Tibial artery (tissue), 4 donors: ENCODE data around the gene ARID3B.

Experiments
- DNase-seq, 2 donors: peaks; one replicate each; pipeline ENCODE4 v3.0.0-alpha.2; 2019
- H3K27ac ChIP-seq, 2 donors: fragments of 200-600 bp; sonication (generic) in 1 of 2; 1 replicate in 1 of 2; 2 replicates in 1 of 2; pipeline ENCODE4 v1.5.1; 2018 to 2019; ENCODE audit warnings: mild to moderate bottlenecking in 1 of 2
- H3K27me3 ChIP-seq, 2 donors: fragments of 200-600 bp; sonication (generic) in 1 of 2; one replicate each; pipeline versions ENCODE4 v1.5.1 to v1.6.0; 2016 to 2019
- H3K36me3 ChIP-seq, 3 donors: fragments of 200-600 bp; sonication (generic) in 2 of 3; one replicate each; pipeline ENCODE4 v1.5.1; 2016 to 2019; ENCODE audit warnings: mild to moderate bottlenecking in 2 of 3
- H3K4me1 ChIP-seq, 4 donors: fragments of 200-600 bp; sonication (generic) in 2 of 4; 1 replicate in 3 of 4; 2 replicates in 1 of 4; pipeline ENCODE4 v1.5.1; 2016 to 2019
- H3K4me3 ChIP-seq, 2 donors: fragments of 200-600 bp; sonication (generic) in 1 of 2; 1 replicate in 1 of 2; 2 replicates in 1 of 2; pipeline ENCODE4 v1.5.1; 2018 to 2019; ENCODE audit warnings: mild to moderate bottlenecking in 2 of 2
- H3K9me3 ChIP-seq, 3 donors: fragments of 200-600 bp; sonication (generic) in 1 of 3; one replicate each; pipeline ENCODE4 v1.5.1; 2016 to 2019
- CTCF ChIP-seq, 2 experiments: fragments of 200-600 bp in 1 of 2; fragments of 450-650 bp in 1 of 2; IDR thresholded peaks; one replicate each; pipeline ENCODE4 v1.5.1; 2017 to 2019; ENCODE audit warnings: antibody characterized with exemption in 2 of 2, mild to moderate bottlenecking in 1 of 2, moderate library complexity in 1 of 2
- intact Hi-C: fragments of 100-400 bp; cut with DNase I; formaldehyde crosslinking; loops from one replicate; pipeline ENCODE4 v1.15.0; 2023; ENCODE audit warnings: low total_unique reads

Gene ARID3B

GRCh38 chr15:74578496-74578994, 37.5 kb downstream of the ARID3B start:
- H3K27ac ChIP-seq, result no peak overlapping the region
- TF ChIP-seq CTCF (IDR thresholded peaks at IDR 0.05), result no peak
- no peaks in the 10 kb centered on the region for H3K4me1 ChIP-seq
- intact Hi-C loops, result no loop called here
- no peak for DNase-seq
- H3K36me3 ChIP-seq, result peaks cover 24 to 61% (median 59%) of the 10 kb centered on the region in 3 donors
- no peaks in the 10 kb centered on the region for H3K9me3 ChIP-seq
- no peaks in the 10 kb centered on the region for H3K27me3 ChIP-seq
- H3K4me3 ChIP-seq, result no peak overlapping the region

GRCh38 chr15:74579001-74579400, 38.0 kb downstream of the ARID3B start:
- no peaks in the 10 kb centered on the region for H3K27me3 ChIP-seq
- no peak overlapping the region for H3K27ac ChIP-seq
- no peak overlapping the region for H3K4me3 ChIP-seq
- no peak for DNase-seq
- H3K4me1 ChIP-seq, result no peaks in the 10 kb centered on the region
- peaks cover 19 to 57% (median 54%) of the 10 kb centered on the region in 3 donors for H3K36me3 ChIP-seq
- no peak for TF ChIP-seq CTCF (IDR thresholded peaks at IDR 0.05)
- intact Hi-C loops, result no loop called here
- H3K9me3 ChIP-seq, result no peaks in the 10 kb centered on the region

GRCh38 chr15:74580538-74581350, 39.7 kb downstream of the ARID3B start:
- Histone ChIP-seq H3K4me3 (no peak overlapping the region), H3K27ac (no peak overlapping the region), H3K4me1 (no peaks in the 10 kb centered on the region), H3K36me3 (peaks cover 5 to 46% (median 42%) of the 10 kb centered on the region in 3 donors), H3K27me3 (no peaks in the 10 kb centered on the region), H3K9me3 (no peaks in the 10 kb centered on the region)
- no peak for DNase-seq
- no peak for TF ChIP-seq CTCF (IDR thresholded peaks at IDR 0.05)
- intact Hi-C loops, result no loop called here

GRCh38 chr15:74584204-74584603, 43.2 kb downstream of the ARID3B start:
- H3K27me3 ChIP-seq, result no peaks in the 10 kb centered on the region
- H3K36me3 ChIP-seq, result peaks cover 5 to 24% (median 10%) of the 10 kb centered on the region in 3 donors
- TF ChIP-seq CTCF (IDR thresholded peaks at IDR 0.05), result no peak
- no peak overlapping the region for H3K27ac ChIP-seq
- no peaks in the 10 kb centered on the region for H3K9me3 ChIP-seq
- peaks cover 0 to 12% (median 9%) of the 10 kb centered on the region in 4 donors for H3K4me1 ChIP-seq
- DNase-seq, result no peak
- no peak overlapping the region for H3K4me3 ChIP-seq
- intact Hi-C loops, result no loop called here

- intact Hi-C loops, result no loop called here
- H3K27me3 ChIP-seq, result no peaks in the 10 kb centered on the region
- H3K27ac ChIP-seq, result no peak overlapping the region
- peaks cover 5 to 21% (median 7%) of the 10 kb centered on the region in 3 donors for H3K36me3 ChIP-seq
- H3K4me3 ChIP-seq, result no peak overlapping the region
- H3K9me3 ChIP-seq, result no peaks in the 10 kb centered on the region
- H3K4me1 ChIP-seq, result peaks cover 0 to 16% (median 13%) of the 10 kb centered on the region in 4 donors
- no peak for TF ChIP-seq CTCF (IDR thresholded peaks at IDR 0.05)
- DNase-seq, result no peak
These were observed 43.8 kb downstream of the ARID3B start for GRCh38 chr15:74584779-74585178.
